Activated naive CD4-positive, alpha-beta T cell treated with anti-CD3 and anti-CD28 coated beads, Interleukin-2, amount 50 U/mL, for 24 hours (primary cell): Measurements from ENCODE around the gene BRD4.

Source experiments
- H3K27ac Mint-ChIP-seq: one replicate; pipeline ENCODE4 v1.8.0; 2021; ENCODE audit warnings: mild to moderate bottlenecking, mixed read lengths
- H3K27me3 Mint-ChIP-seq: one replicate; pipeline ENCODE4 v1.8.0; 2021; ENCODE audit warnings: mixed read lengths
- H3K36me3 Mint-ChIP-seq: one replicate; pipeline ENCODE4 v1.8.0; 2021; ENCODE audit warnings: mixed read lengths
- H3K4me1 Mint-ChIP-seq: one replicate; pipeline ENCODE4 v1.8.0; 2021; ENCODE audit warnings: mixed read lengths
- H3K4me3 Mint-ChIP-seq: one replicate; pipeline ENCODE4 v1.8.0; 2021; ENCODE audit warnings: mild to moderate bottlenecking, mixed read lengths
- H3K9me3 Mint-ChIP-seq: one replicate; pipeline ENCODE4 v1.8.0; 2021; ENCODE audit warnings: mixed read lengths

Gene BRD4

DNA sequence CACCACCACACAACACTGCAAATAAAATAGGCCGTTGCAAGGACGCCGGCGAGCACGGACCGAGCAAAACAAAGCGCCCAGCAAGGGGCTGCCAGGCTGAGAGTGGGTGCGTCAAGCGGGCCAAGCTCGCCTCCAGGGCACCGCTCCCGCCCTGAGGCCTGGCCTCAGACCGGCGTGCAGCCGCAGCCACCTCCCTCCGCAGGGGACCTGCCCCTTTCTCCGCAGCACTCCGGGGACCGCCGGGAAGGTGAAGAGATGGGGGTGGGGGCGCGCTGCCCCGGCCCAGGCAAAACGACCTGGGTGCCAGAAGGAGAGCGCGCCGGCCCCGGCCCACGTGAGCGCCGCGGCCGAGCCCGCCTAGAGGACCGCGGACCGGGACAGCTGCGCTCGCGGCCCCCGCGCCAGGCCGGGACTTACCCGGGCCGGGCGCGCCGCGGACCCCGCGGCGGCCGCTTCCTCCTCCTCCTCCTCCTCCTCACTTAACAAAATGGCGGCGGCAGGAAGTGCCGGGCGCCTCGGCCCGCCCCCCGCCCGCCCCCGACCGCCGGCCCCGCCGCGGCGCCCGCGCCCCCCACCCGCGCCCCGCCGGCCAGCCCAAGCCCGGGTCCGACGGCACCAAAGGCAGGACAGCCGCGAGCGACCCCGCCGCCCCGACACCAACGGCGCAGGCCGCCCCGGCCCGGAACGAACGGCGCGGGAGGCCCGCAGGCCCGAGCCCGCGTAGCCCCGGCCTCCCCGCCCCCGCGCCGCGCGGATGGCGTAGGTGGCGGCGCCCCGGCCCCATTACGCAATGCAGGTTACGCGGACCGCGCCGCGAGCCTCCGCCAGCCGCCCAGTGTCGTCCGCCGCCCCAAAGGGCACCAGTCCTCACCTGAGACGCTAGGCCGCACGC lies 674 bp downstream of the BRD4 start:
- H3K4me1 Mint-ChIP-seq = peaks cover 52% of the 10 kb centered on the region
- H3K4me3 Mint-ChIP-seq = peak overlapping the region; percentile 93
- no peaks in the 10 kb centered on the region for H3K27me3 Mint-ChIP-seq
- H3K9me3 Mint-ChIP-seq = no peaks in the 10 kb centered on the region
- peak overlapping the region; percentile 95 for H3K27ac Mint-ChIP-seq
- peaks cover 3% of the 10 kb centered on the region for H3K36me3 Mint-ChIP-seq

DNA sequence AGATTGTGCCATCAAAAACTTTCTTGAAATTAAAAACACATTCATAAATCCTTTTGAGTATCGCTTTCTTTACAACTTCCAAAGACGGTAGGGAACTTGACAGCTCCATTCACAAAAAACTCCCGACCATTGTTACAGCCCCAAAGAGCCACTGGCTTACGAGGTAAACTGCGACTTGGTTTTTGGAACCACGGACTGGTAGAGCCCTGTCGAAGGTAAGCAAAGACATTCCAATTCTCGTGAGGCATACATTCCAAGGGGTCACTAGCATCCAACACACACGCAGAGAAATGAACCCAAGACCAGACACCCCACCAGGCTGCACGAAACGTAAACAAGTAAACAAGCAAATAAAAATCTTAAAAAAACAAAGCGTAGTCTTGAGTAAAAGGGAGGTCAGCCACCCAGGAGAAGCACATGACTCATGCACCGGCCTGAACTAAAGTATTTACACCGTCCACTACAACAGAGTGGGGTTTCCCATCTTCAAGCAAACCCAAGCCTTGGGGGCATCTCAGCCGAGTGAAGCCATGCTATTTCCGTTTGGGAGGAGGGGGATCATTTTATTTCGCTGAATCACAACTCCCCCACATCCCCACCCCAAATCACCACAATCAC lies 1.4 kb downstream of the BRD4 start:
- H3K9me3 Mint-ChIP-seq = no peaks in the 10 kb centered on the region
- H3K36me3 Mint-ChIP-seq = peaks cover 3% of the 10 kb centered on the region
- peak overlapping the region; percentile 93 for H3K4me3 Mint-ChIP-seq
- H3K4me1 Mint-ChIP-seq = peaks cover 59% of the 10 kb centered on the region
- H3K27me3 Mint-ChIP-seq = no peaks in the 10 kb centered on the region
- H3K27ac Mint-ChIP-seq = peak overlapping the region; percentile 95

DNA sequence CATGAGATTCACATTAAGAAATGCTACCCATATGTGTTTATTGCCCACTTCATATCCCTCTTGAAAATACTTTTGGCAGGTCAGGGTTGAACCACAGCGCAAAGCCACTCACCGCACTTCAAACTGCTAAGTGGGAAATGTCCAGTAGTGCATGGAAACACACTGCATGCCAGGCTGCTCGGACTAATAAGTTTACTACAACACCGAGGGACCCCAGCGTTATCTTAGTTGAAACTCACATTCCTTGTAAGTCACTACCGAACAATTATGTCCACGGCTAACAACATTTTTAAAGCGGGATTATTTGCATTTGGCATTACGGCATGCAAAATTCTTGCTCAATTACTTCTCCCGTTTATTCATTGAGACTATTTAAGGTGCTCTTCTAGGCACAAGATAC lies 4.0 kb downstream of the BRD4 start:
- no peaks in the 10 kb centered on the region for H3K9me3 Mint-ChIP-seq
- no peaks in the 10 kb centered on the region for H3K27me3 Mint-ChIP-seq
- peaks cover 7% of the 10 kb centered on the region for H3K36me3 Mint-ChIP-seq
- H3K4me1 Mint-ChIP-seq = peaks cover 78% of the 10 kb centered on the region
- no peak overlapping the region for H3K27ac Mint-ChIP-seq
- peak overlapping the region; percentile 47 for H3K4me3 Mint-ChIP-seq

DNA sequence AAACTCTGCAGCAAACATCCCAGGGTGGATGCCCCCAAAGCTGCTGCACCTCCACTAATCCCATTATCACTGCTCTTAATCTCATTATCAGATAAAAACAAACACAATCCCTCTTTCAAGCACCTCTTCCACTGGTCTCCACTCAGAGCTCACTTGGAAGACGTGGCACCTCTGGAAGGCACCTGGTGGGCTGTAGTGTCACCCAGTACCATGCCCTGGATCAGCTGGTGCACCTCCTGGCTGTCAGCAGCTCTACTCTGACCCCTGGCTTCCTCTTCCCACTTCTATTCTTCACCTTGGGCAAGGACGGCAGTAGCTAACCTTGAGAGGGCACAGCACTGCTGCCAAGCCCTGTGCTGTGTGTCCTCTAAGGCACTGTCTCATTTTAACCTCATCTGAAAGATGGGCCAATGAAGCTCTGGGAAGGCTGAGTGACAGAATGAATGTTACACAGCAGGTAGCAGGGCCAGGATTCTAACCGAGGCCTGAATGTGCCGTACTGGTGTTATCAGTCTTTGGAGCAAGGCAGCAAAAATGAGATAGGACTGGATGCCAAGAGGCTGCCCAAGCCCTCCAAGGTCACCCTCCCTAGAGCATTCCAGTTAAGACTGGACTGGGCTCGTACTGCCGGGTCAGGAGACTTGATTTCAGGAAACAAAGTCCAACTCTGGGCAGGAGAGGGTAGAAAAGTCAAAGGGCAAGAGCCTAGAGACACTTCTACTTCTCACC lies 7.4 kb downstream of the BRD4 start:
- Mint-ChIP-seq H3K36me3 (peaks cover 10% of the 10 kb centered on the region), H3K4me1 (peaks cover 91% of the 10 kb centered on the region), H3K27ac (peak overlapping the region; percentile 70), H3K9me3 (no peaks in the 10 kb centered on the region), H3K4me3 (peak overlapping the region; percentile 79), H3K27me3 (no peaks in the 10 kb centered on the region)

DNA sequence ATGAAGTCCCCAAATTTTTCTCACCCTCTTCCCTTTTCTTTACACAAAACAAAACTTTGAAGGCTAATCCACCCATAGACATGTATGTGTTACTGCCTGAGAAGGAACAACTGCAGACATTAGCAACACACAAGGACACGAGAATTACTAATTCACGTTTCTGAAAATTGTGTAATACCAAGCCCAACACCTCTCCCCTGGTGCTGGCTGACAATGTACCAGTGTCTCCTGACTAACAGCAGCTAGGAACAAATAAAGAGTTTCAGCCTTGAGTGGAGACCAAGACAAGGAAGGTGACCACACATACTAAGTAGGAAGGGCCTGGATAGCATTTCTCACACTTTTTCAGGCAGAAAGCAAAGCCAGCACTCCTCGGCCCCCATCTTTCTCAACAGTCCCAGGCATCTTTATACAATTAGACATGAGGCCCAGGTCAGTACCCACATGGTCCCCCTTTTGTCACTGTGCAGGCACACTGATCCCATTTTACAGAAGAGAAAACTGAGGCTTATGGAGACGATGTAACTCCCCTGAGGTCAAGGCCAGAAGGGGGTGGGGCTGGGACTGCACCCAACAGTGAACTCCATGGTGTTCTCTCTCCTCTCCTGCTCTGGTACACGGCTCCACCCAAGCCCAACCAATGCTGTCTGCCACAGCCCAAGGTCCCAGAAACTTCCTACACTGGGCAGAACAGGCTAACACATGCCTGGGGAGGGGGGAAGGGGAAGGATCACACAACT lies 8.7 kb downstream of the BRD4 start:
- peak overlapping the region; percentile 58 for H3K4me3 Mint-ChIP-seq
- peaks cover 8% of the 10 kb centered on the region for H3K36me3 Mint-ChIP-seq
- H3K4me1 Mint-ChIP-seq = peaks cover 91% of the 10 kb centered on the region
- H3K9me3 Mint-ChIP-seq = no peaks in the 10 kb centered on the region
- peak overlapping the region; percentile 88 for H3K27ac Mint-ChIP-seq
- no peaks in the 10 kb centered on the region for H3K27me3 Mint-ChIP-seq

DNA sequence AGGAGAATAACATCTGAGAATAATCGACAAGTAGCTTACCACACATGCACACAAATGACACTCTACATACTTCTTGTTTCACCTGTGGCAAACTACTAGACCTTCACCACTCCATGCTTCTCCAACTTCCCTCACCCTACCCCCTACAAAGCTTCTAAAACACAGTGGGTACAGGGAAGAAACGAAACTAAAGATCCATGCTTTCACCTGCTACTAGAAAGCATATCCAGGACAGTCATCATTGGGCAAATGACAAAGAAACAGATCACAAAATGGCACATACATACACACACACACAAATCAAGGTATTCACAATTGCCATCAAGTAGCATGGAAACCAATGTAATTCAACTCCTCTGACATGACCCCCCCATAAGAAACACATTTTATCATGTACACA lies 10.6 kb downstream of the BRD4 start:
- peaks cover 8% of the 10 kb centered on the region for H3K36me3 Mint-ChIP-seq
- peaks cover 91% of the 10 kb centered on the region for H3K4me1 Mint-ChIP-seq
- H3K27ac Mint-ChIP-seq = peak overlapping the region; percentile 89
- H3K4me3 Mint-ChIP-seq = peak overlapping the region; percentile 71
- no peaks in the 10 kb centered on the region for H3K27me3 Mint-ChIP-seq
- H3K9me3 Mint-ChIP-seq = no peaks in the 10 kb centered on the region

DNA sequence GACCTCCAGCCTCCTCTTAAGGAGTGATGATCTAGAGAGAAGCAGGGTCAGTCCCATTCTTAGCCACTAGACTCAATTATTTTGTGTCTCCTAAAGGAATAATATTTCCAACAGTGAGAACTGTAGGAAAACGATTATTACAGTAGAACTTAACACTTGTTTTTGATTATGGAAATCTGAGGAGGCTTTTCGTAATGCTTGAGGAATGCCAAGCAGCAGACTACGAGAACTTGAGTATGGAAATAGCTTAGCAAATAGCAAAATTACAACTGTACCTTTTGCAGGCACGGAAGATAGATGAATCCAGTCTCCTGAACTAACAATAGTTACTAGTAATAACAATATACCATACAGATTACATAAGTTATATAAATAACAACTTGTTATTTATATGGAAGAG lies 12.2 kb downstream of the BRD4 start:
- no peaks in the 10 kb centered on the region for H3K9me3 Mint-ChIP-seq
- peaks cover 8% of the 10 kb centered on the region for H3K36me3 Mint-ChIP-seq
- peak overlapping the region; percentile 42 for H3K4me3 Mint-ChIP-seq
- H3K27ac Mint-ChIP-seq = peak overlapping the region; percentile 74
- H3K27me3 Mint-ChIP-seq = no peaks in the 10 kb centered on the region
- peaks cover 87% of the 10 kb centered on the region for H3K4me1 Mint-ChIP-seq

DNA sequence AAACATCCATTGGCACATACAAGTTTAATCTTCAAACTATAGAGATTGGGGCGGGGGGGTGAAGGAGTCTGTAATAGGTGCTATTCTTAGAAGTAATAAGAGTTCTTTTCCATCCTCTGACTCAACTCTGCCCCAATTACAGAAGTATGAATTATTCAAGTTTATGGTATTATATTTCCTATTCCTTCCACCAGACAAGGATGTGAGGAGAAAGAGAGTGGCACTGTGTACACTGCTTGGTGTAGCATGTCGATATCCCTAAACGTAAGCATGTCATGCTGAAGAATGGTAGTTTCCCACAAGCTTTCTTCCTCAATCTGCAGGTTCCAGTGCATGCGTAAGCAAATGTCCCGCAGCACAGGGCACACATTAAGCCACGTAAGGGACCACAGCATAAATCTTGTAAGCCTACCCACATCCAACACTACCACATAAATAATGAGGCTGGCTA lies 14.1 kb downstream of the BRD4 start:
- peak overlapping the region; percentile 61 for H3K4me3 Mint-ChIP-seq
- H3K27me3 Mint-ChIP-seq = no peaks in the 10 kb centered on the region
- peaks cover 3% of the 10 kb centered on the region for H3K36me3 Mint-ChIP-seq
- peak overlapping the region; percentile 90 for H3K27ac Mint-ChIP-seq
- peaks cover 85% of the 10 kb centered on the region for H3K4me1 Mint-ChIP-seq
- no peaks in the 10 kb centered on the region for H3K9me3 Mint-ChIP-seq

DNA sequence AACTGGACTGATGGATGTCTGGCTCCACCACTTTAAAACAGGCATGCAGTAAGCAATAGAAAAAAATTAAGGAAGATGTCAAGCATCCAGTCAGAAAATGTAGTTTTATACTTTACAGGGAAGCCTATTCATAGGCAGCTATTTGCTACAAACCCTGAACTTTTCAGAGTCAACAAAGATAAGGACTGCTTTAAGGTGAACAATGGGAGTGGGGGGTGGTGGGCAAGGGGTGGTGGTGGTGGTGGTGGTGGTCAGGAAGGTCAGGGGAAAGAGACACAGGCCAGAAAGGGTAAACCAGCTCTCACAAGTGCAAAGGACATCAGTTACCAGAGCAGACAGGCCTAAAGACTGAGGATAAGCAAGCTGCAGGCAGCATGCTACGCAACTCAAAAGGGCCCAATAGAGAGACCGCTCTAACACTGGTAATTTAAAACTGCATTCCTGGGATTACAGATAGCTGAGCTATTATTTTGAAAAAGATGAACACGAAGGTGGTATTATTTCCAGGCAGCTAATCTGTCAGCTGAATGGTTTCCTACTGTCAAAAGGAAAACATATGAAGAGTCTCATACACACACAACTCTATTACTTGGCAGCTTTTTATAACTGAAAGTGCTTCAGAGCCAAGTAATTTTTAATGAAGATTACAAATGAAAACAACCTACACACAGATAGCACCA lies 14.8 kb downstream of the BRD4 start:
- no peaks in the 10 kb centered on the region for H3K27me3 Mint-ChIP-seq
- peak overlapping the region; percentile 88 for H3K27ac Mint-ChIP-seq
- H3K9me3 Mint-ChIP-seq = no peaks in the 10 kb centered on the region
- H3K36me3 Mint-ChIP-seq = peaks cover 3% of the 10 kb centered on the region
- H3K4me3 Mint-ChIP-seq = peak overlapping the region; percentile 75
- H3K4me1 Mint-ChIP-seq = peaks cover 88% of the 10 kb centered on the region

DNA sequence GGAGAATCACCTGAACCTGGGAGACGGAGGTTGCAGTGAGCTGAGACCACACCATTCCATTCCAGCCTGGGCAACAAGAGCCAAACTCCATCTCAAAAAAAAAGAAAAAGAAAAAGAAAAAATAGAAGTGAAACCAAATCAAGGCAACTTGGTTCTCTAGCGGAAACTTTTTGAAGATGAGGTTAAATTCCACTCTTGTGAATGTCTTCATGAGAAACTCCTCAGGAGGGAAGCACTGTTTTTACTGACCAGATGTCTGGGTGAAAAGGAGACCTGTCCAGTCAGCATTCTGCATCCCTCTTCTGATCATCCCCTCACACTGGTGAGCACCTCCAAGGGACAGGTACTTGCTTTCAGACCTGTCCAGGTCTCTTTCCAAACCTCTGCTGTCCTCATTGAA lies 15.8 kb downstream of the BRD4 start:
- Mint-ChIP-seq H3K27me3 (no peaks in the 10 kb centered on the region), H3K4me1 (peaks cover 89% of the 10 kb centered on the region), H3K27ac (peak overlapping the region; percentile 88), H3K9me3 (no peaks in the 10 kb centered on the region), H3K36me3 (no peaks in the 10 kb centered on the region), H3K4me3 (peak overlapping the region; percentile 75)

DNA sequence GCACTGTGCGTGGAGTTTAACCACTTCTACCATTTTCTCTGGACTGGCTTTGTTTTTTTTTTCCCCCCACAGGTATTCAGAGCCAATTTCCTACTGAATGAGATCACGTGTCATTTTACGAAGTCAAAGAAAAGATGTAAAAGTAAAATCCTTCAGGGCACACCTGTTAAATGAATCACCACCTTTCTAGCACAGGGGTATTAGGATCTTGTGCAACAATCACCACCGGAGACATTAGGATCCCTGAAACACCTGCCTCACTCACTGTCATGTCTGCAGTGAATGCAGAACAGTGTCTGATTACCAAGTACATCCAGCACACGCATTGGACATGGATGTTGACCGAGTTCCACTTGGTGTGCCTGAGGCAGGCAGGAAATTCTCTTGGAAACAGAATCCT lies 17.2 kb downstream of the BRD4 start:
- peak overlapping the region; percentile 42 for H3K4me3 Mint-ChIP-seq
- H3K27ac Mint-ChIP-seq = peak overlapping the region; percentile 86
- peaks cover 87% of the 10 kb centered on the region for H3K4me1 Mint-ChIP-seq
- H3K27me3 Mint-ChIP-seq = no peaks in the 10 kb centered on the region
- no peaks in the 10 kb centered on the region for H3K9me3 Mint-ChIP-seq
- H3K36me3 Mint-ChIP-seq = no peaks in the 10 kb centered on the region

DNA sequence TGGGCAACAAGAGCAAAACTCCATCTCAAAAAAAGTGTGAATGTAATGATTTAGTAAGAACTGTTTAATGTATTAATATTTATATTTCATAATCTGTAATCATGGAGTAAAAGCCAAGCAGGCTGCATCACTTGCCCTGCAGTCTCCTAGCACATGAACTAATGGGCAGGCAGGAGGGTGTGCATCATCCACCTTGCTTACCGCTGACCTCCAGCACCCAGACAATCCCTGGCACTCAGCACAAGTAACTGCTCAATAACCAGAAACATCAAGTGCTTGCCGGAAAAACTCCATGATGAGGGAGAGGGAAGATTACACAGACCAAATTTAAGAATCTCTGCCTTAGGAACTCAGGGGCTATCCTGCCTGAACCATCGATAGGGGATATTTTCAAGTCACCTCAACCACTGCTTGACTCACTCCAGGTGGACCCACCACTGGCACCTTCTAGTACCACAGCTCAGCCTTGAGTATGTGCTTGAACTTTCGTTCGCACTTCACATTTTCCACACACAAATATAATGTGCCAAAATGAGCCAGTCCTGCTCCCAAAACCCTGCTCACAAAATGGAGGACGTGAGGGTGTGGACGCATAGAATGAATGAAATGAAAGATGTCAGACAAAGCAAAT lies 18.6 kb downstream of the BRD4 start:
- Mint-ChIP-seq H3K27me3 (no peaks in the 10 kb centered on the region), H3K9me3 (no peaks in the 10 kb centered on the region), H3K36me3 (no peaks in the 10 kb centered on the region), H3K4me3 (no peak overlapping the region), H3K27ac (peak overlapping the region; percentile 81), H3K4me1 (peaks cover 85% of the 10 kb centered on the region)

DNA sequence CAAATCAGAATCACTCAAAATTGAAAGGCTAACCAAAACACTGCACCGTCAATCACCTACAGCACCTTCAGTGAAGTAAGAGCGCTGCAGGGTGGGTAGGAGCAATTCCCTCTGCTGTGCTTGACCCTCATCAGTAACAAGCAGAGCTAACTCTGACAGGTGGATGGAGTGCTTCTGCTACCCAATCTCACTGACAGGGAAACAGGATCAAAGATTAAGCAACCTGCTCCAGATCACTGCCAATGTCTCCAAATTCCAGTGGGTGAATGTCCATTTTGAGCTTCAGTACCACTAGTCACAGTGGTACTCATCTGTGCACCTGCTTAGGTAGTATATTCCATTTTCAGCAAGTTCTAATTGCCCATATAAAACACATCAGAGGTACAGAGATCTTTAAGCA lies 25.2 kb downstream of the BRD4 start:
- H3K4me3 Mint-ChIP-seq = peak overlapping the region; percentile 11
- no peaks in the 10 kb centered on the region for H3K9me3 Mint-ChIP-seq
- H3K27ac Mint-ChIP-seq = peak overlapping the region; percentile 82
- H3K27me3 Mint-ChIP-seq = no peaks in the 10 kb centered on the region
- peaks cover 79% of the 10 kb centered on the region for H3K4me1 Mint-ChIP-seq
- peaks cover 3% of the 10 kb centered on the region for H3K36me3 Mint-ChIP-seq

DNA sequence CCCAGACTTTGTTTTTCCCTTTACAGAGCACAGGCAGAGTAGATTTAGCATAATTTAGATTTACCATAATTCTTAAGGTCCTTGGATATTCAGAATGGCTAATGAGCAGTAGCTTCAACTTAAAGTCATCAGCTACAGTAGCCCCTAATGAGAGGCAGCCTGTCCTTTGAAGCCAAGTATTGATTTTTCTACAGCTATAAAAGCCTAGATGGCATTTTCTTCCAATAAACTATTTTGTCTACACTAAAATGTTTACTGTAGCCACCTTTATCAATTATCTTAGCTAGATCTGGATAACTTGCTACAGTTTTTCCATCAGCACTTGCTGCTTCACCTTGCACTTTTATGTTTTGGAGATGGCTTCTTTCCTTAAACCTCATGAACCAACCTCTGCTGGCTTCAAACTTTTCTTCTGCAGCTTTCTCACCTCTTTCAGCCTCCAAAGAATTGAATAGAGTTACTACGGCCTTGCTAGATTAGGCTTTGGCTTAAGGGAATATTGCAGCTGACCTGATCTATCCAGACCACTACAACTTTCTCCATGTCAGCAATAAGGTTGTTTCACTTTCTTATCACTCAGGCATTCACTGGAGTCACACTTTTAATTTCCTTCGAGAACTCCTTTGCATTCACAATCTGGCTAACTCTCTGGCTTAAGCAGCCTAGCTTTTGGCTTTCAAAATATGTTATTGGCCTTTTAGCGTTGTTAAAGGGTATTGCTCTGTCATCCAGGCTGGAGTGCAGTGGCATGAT lies 26.6 kb downstream of the BRD4 start:
- H3K4me1 Mint-ChIP-seq = peaks cover 76% of the 10 kb centered on the region
- H3K4me3 Mint-ChIP-seq = peak overlapping the region; percentile 26
- H3K36me3 Mint-ChIP-seq = peaks cover 6% of the 10 kb centered on the region
- no peaks in the 10 kb centered on the region for H3K9me3 Mint-ChIP-seq
- H3K27ac Mint-ChIP-seq = no peak overlapping the region
- H3K27me3 Mint-ChIP-seq = no peaks in the 10 kb centered on the region
